Mammary epithelial cell (primary cell): ENCODE data around the gene NPBWR2.

Experiments
- EZH2 ChIP-seq: IDR thresholded peaks from 2 replicates; pipeline ENCODE4 v1.6.1; 2012; ENCODE audit warnings: low read length, inconsistent platforms, borderline replicate concordance
- TF ChIP-seq, protein P1 (sequence below), 2 donors: IDR thresholded peaks in 1 of 2; conservative IDR thresholded peaks in 1 of 2; 2 replicates each; pipeline ENCODE4 v1.5.1; 2011 to 2012; ENCODE audit warnings: inconsistent platforms in 2 of 2, low read length in 2 of 2, mild to moderate bottlenecking in 2 of 2, control low read depth in 1 of 2, low read depth in 1 of 2; ENCODE audit not compliant: insufficient read depth in 1 of 2; ENCODE audit errors: extremely low read depth in 1 of 2

DNA sequence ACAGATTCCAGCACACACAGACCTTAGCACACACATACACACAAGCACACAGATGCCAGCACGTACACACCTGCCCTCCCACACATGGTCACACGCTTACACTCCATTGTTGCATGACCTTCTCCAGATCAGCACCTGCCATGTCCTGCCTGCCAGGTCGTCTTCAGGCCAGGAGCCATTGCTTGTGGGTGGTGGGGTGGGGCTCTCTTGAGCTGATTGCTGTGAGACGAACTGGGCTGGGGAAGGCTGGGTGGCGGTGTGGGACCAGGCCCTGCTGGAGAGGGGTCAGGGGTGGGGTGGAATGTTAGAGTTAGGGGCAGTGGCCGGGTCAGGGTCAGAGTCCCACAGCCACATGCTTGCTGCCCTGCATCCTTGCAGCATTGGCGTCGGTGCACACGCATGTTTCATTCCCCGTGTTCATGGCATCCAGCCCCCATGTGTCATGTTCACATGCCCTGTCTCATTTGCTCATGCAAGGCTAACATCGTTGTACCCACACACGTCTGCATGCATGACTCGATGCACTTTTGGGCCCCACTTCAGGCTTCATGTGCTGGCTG is 6.5 kb upstream of the NPBWR2 start:
- TF ChIP-seq, protein P1, sequence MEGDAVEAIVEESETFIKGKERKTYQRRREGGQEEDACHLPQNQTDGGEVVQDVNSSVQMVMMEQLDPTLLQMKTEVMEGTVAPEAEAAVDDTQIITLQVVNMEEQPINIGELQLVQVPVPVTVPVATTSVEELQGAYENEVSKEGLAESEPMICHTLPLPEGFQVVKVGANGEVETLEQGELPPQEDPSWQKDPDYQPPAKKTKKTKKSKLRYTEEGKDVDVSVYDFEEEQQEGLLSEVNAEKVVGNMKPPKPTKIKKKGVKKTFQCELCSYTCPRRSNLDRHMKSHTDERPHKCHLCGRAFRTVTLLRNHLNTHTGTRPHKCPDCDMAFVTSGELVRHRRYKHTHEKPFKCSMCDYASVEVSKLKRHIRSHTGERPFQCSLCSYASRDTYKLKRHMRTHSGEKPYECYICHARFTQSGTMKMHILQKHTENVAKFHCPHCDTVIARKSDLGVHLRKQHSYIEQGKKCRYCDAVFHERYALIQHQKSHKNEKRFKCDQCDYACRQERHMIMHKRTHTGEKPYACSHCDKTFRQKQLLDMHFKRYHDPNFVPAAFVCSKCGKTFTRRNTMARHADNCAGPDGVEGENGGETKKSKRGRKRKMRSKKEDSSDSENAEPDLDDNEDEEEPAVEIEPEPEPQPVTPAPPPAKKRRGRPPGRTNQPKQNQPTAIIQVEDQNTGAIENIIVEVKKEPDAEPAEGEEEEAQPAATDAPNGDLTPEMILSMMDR (conservative IDR thresholded peaks at IDR 0.05 in 1 of 2, IDR thresholded peaks at IDR 0.05 in 1 of 2; ENCODE audit: extremely low read depth in 1 of 2, insufficient read depth in 1 of 2, low read depth in 1 of 2, low read length in 2 of 2): no peak
- no peak for TF ChIP-seq EZH2
